ENCODE measurements around the gene SYNC.
A peak's percentile ranks its signal among the peaks of the same experiment; 100 is the strongest.

SYNC gene

GRCh38 chr1:32702599-32703478, at the start of gene SYNC:
SYNC (minus strand) TSS chr1:32702770; CDS start chr1:32702660, 110 bp downstream.
- no peak for DNase-seq (ENCODE audit: low read depth, low spot score)

GRCh38 chr1:32749771-32750170, 47.2 kb upstream of the SYNC start:
- DNase-seq (ENCODE audit: low read depth, low spot score), result no peak

- DNase-seq (ENCODE audit: low read depth, low spot score), result no peak
Measured at GRCh38 chr1:32749332-32749731, 46.8 kb upstream of the SYNC start.

- no peak for DNase-seq (ENCODE audit: low read depth, low spot score)
Measured at GRCh38 chr1:32748926-32749325, 46.4 kb upstream of the SYNC start.

GRCh38 chr1:32748348-32748747, 45.8 kb upstream of the SYNC start:
- DNase-seq (ENCODE audit: low read depth, low spot score), result no peak

- no peak for DNase-seq (ENCODE audit: low read depth, low spot score)
Measured at GRCh38 chr1:32746130-32746529, 43.6 kb upstream of the SYNC start.

GRCh38 chr1:32744071-32744425, 41.5 kb upstream of the SYNC start:
- no peak for DNase-seq (ENCODE audit: low read depth, low spot score)

GRCh38 chr1:32743380-32744070, 41.0 kb upstream of the SYNC start:
- peak; percentile 58 for DNase-seq (ENCODE audit: low read depth, low spot score)

- DNase-seq (ENCODE audit: low read depth, low spot score), result peak; percentile 57
Measured at GRCh38 chr1:32742956-32743355, 40.4 kb upstream of the SYNC start.

- DNase-seq (ENCODE audit: low read depth, low spot score), result peak; percentile 50
Measured at GRCh38 chr1:32742199-32742947, 39.8 kb upstream of the SYNC start.

- DNase-seq (ENCODE audit: low read depth, low spot score), result peak; percentile 32
Measured at GRCh38 chr1:32741413-32742198, 39.0 kb upstream of the SYNC start.

- DNase-seq (ENCODE audit: low read depth, low spot score), result peak; percentile 27
Measured at GRCh38 chr1:32741059-32741412, 38.5 kb upstream of the SYNC start.

GRCh38 chr1:32736812-32737791, 34.5 kb upstream of the SYNC start:
- peak; percentile 94 for DNase-seq (ENCODE audit: low read depth, low spot score)

- DNase-seq (ENCODE audit: low read depth, low spot score), result peak; percentile 60
Measured at GRCh38 chr1:32733582-32734321, 31.2 kb upstream of the SYNC start.

GRCh38 chr1:32729254-32730046, 26.9 kb upstream of the SYNC start:
- DNase-seq (ENCODE audit: low read depth, low spot score), result no peak

GRCh38 chr1:32728413-32729077, 26.0 kb upstream of the SYNC start:
- no peak for DNase-seq (ENCODE audit: low read depth, low spot score)

GRCh38 chr1:32727876-32728275, 25.3 kb upstream of the SYNC start:
- DNase-seq (ENCODE audit: low read depth, low spot score), result no peak

GRCh38 chr1:32725615-32725982, 23.0 kb upstream of the SYNC start:
- no peak for DNase-seq (ENCODE audit: low read depth, low spot score)

All from ELF-1 (cell line).